Endodermal cell (in vitro differentiated cells): ENCODE results near the gene TPCN2. TPM values are rescaled to one million over a fixed set of nuclear protein-coding genes. Genes with fewer than 3 reads are reported as not detected.
A peak's percentile ranks its signal among the peaks of the same experiment; 100 is the strongest.

ENCODE experiments used
- DNase-seq: peaks from one replicate; pipeline ENCODE4 v3.0.0-alpha.2; 2017
- H3K27ac ChIP-seq: 2 replicates; pipeline ENCODE4 v1.5.1; 2013; ENCODE audit warnings: mild to moderate bottlenecking, low read depth, low read length, moderate library complexity
- H3K27me3 ChIP-seq: 2 replicates; pipeline ENCODE4 v1.6.1; 2013; ENCODE audit warnings: mild to moderate bottlenecking, low read length, moderate library complexity; ENCODE audit not compliant: insufficient read depth, control insufficient read depth, poor library complexity, severe bottlenecking
- H3K36me3 ChIP-seq: 2 replicates; pipeline ENCODE4 v1.7.0; 2013; ENCODE audit warnings: mild to moderate bottlenecking, low read length, moderate library complexity; ENCODE audit not compliant: control insufficient read depth, insufficient read depth
- H3K4me1 ChIP-seq: one replicate; pipeline ENCODE4 v1.7.0; 2013; ENCODE audit warnings: low read length; ENCODE audit not compliant: control insufficient read depth, insufficient read depth
- H3K4me3 ChIP-seq: 2 replicates; pipeline ENCODE4 v1.5.1; 2013; ENCODE audit warnings: mild to moderate bottlenecking, low read length, moderate library complexity
- H3K9ac ChIP-seq: 2 replicates; pipeline ENCODE4 v1.6.1; 2013; ENCODE audit warnings: mild to moderate bottlenecking, low read length, moderate library complexity; ENCODE audit not compliant: poor library complexity, severe bottlenecking; ENCODE audit errors: extremely low read depth
- H3K9me3 ChIP-seq: 2 replicates; pipeline ENCODE4 v1.6.1; 2013; ENCODE audit warnings: mild to moderate bottlenecking, low read length, moderate library complexity; ENCODE audit not compliant: control insufficient read depth
- H3K27ac Mint-ChIP-seq: 2 replicates; pipeline ENCODE4 v1.8.0; 2020; ENCODE audit warnings: mixed read lengths
- H3K27me3 Mint-ChIP-seq: 2 replicates; pipeline ENCODE4 v1.8.0; 2021; ENCODE audit warnings: mild to moderate bottlenecking, mixed read lengths; ENCODE audit not compliant: insufficient read depth
- H3K36me3 Mint-ChIP-seq: 2 replicates; pipeline ENCODE4 v1.8.0; 2020; ENCODE audit warnings: low read depth, mixed read lengths
- H3K4me1 Mint-ChIP-seq: 2 replicates; pipeline ENCODE4 v1.8.0; 2020; ENCODE audit warnings: mixed read lengths
- H3K4me3 Mint-ChIP-seq: 2 replicates; pipeline ENCODE4 v1.8.0; 2020; ENCODE audit warnings: mild to moderate bottlenecking, moderate library complexity, mixed read lengths
- H3K9me3 Mint-ChIP-seq: 2 replicates; pipeline ENCODE4 v1.8.0; 2020; ENCODE audit warnings: mild to moderate bottlenecking, mixed read lengths
- CTCF ChIP-seq: fragments of 200-600 bp; sonication (generic); conservative IDR thresholded peaks from 2 replicates; pipeline ENCODE4 v1.5.0; 2021; ENCODE audit warnings: antibody characterized with exemption, mild to moderate bottlenecking
- WGBS, 2 experiments: methylation state at CpG; one replicate each; pipeline versions ENCODE4 v1.1.5 to v1.1.7; 2013; ENCODE audit warnings: missing lambda C conversion rate in 2 of 2, mixed read lengths in 1 of 2; ENCODE audit not compliant: insufficient coverage in 1 of 2, insufficient read length in 1 of 2; 5-methylcytosine and 5-hydroxymethylcytosine counted together
- total RNA-seq, 2 donors: library from RNA; stranded (reverse); fragmentation: NEBNext Ultra II Directional in 1 of 2; extraction: Animal tissue kit (Norgen Biotek cat#: 25700) in 1 of 2; gene quantifications; 2 replicates in 1 of 2; 3 replicates in 1 of 2; pipeline ENCODE4 v1.2.1, GENCODE V29; 2021

Gene TPCN2
- total RNA-seq, 2 donors from 2014 or later, result 20.7 to 27.9 TPM

GRCh38 chr11:69040581-69041260 is 8.0 kb upstream of the TPCN2 start:
- H3K4me1 ChIP-seq, result peaks cover 9% of the 10 kb centered on the region
- H3K36me3 Mint-ChIP-seq, result no peaks in the 10 kb centered on the region
- no peaks in the 10 kb centered on the region for H3K9me3 ChIP-seq
- peaks cover 2% of the 10 kb centered on the region for H3K27me3 Mint-ChIP-seq
- no peak overlapping the region for H3K4me3 ChIP-seq
- TF ChIP-seq CTCF, result no peak
- H3K27me3 ChIP-seq, result no peaks in the 10 kb centered on the region
- no peaks in the 10 kb centered on the region for H3K36me3 ChIP-seq
- no peak overlapping the region for H3K27ac Mint-ChIP-seq
- no peak overlapping the region for H3K9ac ChIP-seq
- no peak overlapping the region for H3K4me3 Mint-ChIP-seq
- H3K4me1 Mint-ChIP-seq, result peaks cover 24% of the 10 kb centered on the region
- DNase-seq, result no peak
- H3K9me3 Mint-ChIP-seq, result no peaks in the 10 kb centered on the region
- H3K27ac ChIP-seq, result no peak overlapping the region
- 90% methylated on average over 4 of the region's 4 CpGs for WGBS, 2 experiments

GRCh38 chr11:69041516-69041915 is 7.2 kb upstream of the TPCN2 start:
- Mint-ChIP-seq H3K27ac (peak overlapping the region; percentile 48), H3K36me3 (no peaks in the 10 kb centered on the region), H3K4me1 (peaks cover 24% of the 10 kb centered on the region), H3K9me3 (no peaks in the 10 kb centered on the region), H3K27me3 (peaks cover 2% of the 10 kb centered on the region), H3K4me3 (no peak overlapping the region)
- 71% methylated on average over 2 of the region's 2 CpGs; no CpG with 5 or more reads in 1 of the 2 experiments for WGBS, 2 experiments
- no peak overlapping the region for H3K4me3 ChIP-seq
- no peak for TF ChIP-seq CTCF
- no peak for DNase-seq
- no peaks in the 10 kb centered on the region for H3K27me3 ChIP-seq
- H3K36me3 ChIP-seq, result no peaks in the 10 kb centered on the region
- no peaks in the 10 kb centered on the region for H3K9me3 ChIP-seq
- H3K9ac ChIP-seq, result no peak overlapping the region
- H3K27ac ChIP-seq, result no peak overlapping the region
- peaks cover 9% of the 10 kb centered on the region for H3K4me1 ChIP-seq

GRCh38 chr11:69044111-69045013 is 4.4 kb upstream of the TPCN2 start:
- peak; percentile 96 for DNase-seq
- no peaks in the 10 kb centered on the region for H3K9me3 Mint-ChIP-seq
- Histone ChIP-seq H3K27me3 (no peaks in the 10 kb centered on the region), H3K9ac (no peak overlapping the region), H3K4me1 (peaks cover 9% of the 10 kb centered on the region), H3K4me3 (no peak overlapping the region), H3K36me3 (no peaks in the 10 kb centered on the region), H3K9me3 (no peaks in the 10 kb centered on the region), H3K27ac (no peak overlapping the region)
- H3K4me3 Mint-ChIP-seq, result no peak overlapping the region
- peak overlapping the region; percentile 87 for H3K27ac Mint-ChIP-seq
- WGBS, 2 experiments, result 31 to 35% methylated on average over 11 to 14 of the region's 15 CpGs
- peaks cover 2% of the 10 kb centered on the region for H3K27me3 Mint-ChIP-seq
- H3K36me3 Mint-ChIP-seq, result no peaks in the 10 kb centered on the region
- H3K4me1 Mint-ChIP-seq, result peaks cover 30% of the 10 kb centered on the region
- TF ChIP-seq CTCF, result peak; percentile 79
